Measurements from ENCODE around the gene NCAM1.

- no peak for TF ChIP-seq CTCF (conservative IDR thresholded peaks at IDR 0.05)
- TF ChIP-seq ZFX (IDR thresholded peaks at IDR 0.05), result no peak
Observed at GRCh38 chr11:113241636-113242054, 280.4 kb downstream of the NCAM1 start.
